HG03135 (cell line): ENCODE data around the gene C1orf174.

Source experiments
- ATAC-seq: cut with Tn5 transposase; IDR thresholded peaks from one replicate; pipeline ENCODE4 v1.9.1; 2021; ENCODE audit warnings: mild to moderate bottlenecking, moderate library complexity; ENCODE audit not compliant: unreplicated experiment

The C1orf174 gene

DNA sequence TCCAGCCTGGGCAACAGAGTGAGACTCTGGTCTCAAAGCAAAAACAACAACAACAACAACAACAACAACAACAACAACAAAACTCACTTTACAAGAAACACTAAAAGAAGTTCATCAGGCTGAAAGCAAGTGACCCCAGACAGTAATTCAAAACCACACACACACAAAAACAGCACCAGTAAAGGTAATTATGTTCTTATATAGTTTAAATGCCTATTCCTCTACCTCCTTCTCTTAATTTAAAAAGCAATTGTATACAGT is 1.7 kb downstream of the C1orf174 start:
- ATAC-seq: no peak

GRCh38 chr1:3896396-3897000 is 3.6 kb downstream of the C1orf174 start:
- no peak for ATAC-seq

DNA sequence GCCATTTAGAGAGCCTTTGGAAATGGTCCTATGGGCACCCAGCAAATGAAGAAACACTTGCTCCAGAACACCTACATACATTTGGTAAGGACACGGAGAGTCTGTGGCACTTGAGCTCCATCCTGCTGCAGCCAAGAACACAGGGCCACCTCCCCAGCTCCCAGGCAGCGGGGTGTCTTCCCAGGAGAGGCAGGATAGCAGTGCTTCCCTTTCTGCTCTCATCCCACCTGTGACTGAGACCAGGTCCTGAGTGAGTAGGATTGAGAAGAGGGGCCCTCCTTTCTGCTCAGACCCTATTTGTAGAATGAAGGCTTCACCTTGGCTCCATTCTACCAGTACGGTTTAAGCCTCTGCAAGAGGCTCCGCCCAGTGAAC is 4.1 kb downstream of the C1orf174 start:
- no peak for ATAC-seq

GRCh38 chr1:3895279-3895950 is 4.7 kb downstream of the C1orf174 start:
- no peak for ATAC-seq

- ATAC-seq: no peak
Measured at GRCh38 chr1:3894626-3895278, 5.3 kb downstream of the C1orf174 start.

DNA sequence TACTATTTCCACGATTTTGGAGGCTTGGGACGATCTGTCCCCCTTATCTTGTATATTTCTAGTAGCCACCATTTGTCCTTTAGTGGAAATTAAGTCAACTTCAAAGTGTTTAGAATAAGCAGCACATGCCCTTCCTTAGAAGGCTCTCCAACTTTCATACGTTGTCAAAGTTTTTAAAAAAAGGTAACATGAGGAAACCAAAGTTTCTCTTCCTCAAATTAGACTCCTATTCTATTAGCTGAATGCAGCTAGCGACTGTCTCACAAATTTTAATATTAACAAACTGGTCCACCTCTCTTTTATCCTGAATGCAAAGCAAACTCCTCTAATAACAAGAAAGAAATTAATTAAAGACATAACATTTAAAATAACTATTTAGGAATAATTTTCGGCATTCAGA is 6.9 kb downstream of the C1orf174 start:
- ATAC-seq: no peak

DNA sequence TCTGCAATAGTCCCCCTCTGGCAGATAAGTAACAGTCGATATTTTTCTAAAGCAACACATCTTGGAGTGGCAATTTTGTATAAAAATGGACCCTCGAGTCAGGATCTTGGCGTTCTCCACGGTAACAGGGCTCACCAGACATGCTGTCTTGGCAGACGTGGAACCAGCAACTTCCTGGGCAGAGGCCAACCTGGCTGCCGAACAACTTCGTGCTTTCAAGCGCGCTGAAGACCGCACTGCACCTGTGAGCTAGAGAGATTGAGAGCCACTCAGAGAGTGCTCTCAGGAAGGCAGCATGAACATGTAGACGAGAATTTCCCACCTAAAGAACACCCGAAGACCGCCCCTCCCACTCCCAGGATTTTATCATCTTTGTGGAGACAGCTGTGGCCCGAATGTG is 7.3 kb downstream of the C1orf174 start:
- no peak for ATAC-seq

GRCh38 chr1:3891329-3891865 is 8.7 kb downstream of the C1orf174 start:
- ATAC-seq: no peak

- no peak for ATAC-seq
Measured at GRCh38 chr1:3890389-3891328, 9.4 kb downstream of the C1orf174 start.

- no peak for ATAC-seq
Measured at GRCh38 chr1:3889936-3890335, 10.1 kb downstream of the C1orf174 start.

DNA sequence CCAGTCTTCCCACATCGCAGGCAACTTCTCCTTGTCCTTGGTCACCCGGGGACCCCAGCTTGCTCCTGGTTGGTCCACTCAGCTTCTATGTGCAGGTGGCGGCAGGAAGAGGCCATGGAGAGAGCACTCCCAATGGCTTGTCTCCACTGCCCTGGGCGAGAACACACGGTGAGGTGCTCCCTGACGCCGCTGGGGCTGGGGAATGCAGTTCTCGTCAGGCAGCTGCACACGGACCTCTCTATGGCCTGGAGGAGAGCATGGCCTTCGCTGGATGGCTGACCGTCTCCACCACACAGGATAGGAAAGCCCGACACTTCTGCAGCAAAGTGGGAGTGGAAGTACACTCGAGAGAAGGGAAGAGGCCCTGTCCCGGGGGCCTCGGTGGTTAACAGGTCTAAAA is 11.8 kb downstream of the C1orf174 start:
- ATAC-seq: no peak

- no peak for ATAC-seq
Measured at GRCh38 chr1:3886691-3887090, 13.4 kb downstream of the C1orf174 start.

DNA sequence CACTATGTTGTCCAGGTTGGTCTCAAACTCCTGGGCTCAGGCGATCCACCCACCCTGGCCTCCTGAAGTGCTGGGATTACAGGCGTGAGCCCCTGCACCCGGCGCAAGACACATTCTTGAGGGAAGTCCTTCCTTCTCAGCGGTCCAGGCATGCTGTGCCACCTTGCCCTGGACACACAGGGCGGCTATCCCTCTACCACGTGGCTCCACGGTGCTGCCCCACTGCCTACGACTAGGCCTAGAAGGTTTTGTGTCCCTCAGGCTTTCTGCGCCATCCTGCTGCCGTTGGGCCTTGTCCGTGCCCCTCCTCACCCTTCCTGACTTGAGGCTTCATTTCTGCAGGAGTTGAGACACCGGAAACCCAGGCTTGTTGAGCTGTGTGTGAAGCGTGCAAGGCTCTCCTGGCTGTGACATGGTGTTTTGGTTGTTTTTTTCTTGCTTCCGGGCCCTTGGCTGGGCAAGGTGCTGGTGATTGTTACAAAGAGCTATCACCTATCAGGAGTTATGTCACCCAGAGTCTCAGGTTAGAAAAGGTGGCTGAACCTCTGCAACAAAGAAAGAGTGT is 13.9 kb downstream of the C1orf174 start:
- ATAC-seq: no peak

DNA sequence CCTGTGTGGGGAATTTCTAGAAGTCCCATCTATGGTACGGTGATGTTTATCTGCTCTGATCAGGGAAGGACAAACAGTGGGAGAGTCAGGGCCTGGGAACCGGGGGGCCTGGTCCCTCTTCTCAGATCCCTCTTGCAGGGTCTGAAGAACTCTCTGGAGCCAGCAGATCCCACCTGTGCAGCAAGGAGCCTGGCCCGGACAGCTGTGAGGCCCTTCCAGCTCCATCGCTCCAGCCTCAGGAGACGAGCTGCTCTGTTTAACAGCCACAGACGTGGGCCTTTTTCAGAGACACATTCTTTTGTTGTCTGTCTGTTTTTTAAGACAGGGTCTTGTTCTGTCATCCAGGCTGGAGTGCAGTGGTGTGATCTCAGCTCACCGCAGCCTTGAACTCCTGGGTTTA is 14.5 kb downstream of the C1orf174 start:
- no peak for ATAC-seq

GRCh38 chr1:3884966-3885365 is 15.1 kb downstream of the C1orf174 start:
- ATAC-seq: no peak

GRCh38 chr1:3883194-3883925 is 16.7 kb downstream of the C1orf174 start:
- ATAC-seq: no peak

DNA sequence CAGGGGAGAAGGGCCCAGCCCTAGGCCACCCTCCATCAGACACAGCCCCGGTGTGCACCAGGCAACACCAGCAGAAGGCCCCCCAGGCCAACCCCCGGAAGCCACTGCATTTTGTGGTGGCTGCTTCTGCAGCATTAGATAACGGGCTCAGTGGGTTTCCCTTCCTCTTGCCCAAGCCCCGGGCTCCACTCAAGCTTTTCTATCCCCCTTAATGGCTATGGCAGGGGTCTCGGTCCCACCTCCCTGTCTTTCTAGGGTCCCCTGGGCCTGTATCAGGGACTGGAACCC is 18.9 kb downstream of the C1orf174 start:
- ATAC-seq: no peak

DNA sequence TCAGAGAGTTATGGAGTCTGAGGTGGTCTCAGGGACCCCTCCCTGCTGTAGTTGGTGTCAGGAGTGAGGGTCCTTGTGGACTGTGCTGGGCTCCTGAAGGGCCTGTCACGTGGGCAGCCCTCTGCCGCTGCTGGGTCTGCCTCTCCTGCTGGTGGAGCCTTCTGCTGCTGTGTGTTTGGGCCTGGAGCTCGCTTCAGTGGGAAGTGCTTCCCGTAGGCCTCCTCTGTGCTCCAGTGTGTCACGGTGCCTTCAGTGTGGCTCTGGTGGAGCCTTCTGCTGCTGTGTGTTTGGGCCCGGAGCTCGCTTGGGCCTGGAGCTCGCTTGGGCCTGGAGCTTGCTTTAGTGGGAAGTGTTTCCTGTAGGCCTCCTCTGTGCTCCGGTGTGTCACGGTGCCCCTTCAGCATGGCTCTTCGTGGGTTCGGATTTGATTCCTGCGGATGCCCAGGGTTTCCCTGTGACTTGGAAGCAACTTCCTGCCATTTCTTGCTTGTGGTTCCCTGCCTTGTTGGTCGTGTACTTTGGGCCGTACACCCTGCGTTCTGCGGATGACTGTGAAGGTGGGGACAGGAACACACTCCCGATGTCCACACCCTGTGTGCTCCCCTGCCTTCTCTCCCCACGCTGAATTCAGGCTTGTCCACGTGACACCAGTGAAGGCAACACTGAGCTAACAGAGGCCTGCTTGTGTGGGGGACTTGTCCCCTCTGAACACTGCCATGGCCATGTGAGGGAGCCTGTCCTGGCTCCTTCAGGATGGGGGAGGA is 19.5 kb downstream of the C1orf174 start:
- no peak for ATAC-seq

- no peak for ATAC-seq
Measured at GRCh38 chr1:3879787-3880428, 20.2 kb downstream of the C1orf174 start.
